ENCODE results near the gene EFHC1. TPM values are rescaled to one million over a fixed set of nuclear protein-coding genes. Genes with fewer than 3 reads are reported as not detected.
A peak's percentile ranks its signal among the peaks of the same experiment; 100 is the strongest.

The EFHC1 gene
- total and polyA plus RNA-seq, 2 of the 13 experiments (the other 11 are each of a cell fraction or from before 2014, with no cell fraction given), result 23.4 to 29.5 TPM

GRCh38 chr6:52566853-52567279 lies 146.7 kb downstream of the EFHC1 start (continued):
- TF ChIP-seq SOX6 (IDR thresholded peaks at IDR 0.05), result no peak
- TF ChIP-seq SOX6 (CRISPR knock-in tag; IDR thresholded peaks at IDR 0.05), result no peak
- no peak for TF ChIP-seq TRIM24 (CRISPR knock-in tag; IDR thresholded peaks at IDR 0.05)
- TF ChIP-seq NR2F1 (CRISPR knock-in tag; IDR thresholded peaks at IDR 0.05), result peak; percentile 40 to 50; a peak in 1 of 4 replicates
- TF ChIP-seq DMAP1 (CRISPR knock-in tag; IDR thresholded peaks at IDR 0.05), result no peak
- TF ChIP-seq ZNF746 (CRISPR knock-in tag; IDR thresholded peaks at IDR 0.05), result no peak
- no peak for TF ChIP-seq ASH2L (IDR thresholded peaks at IDR 0.05; ENCODE audit: insufficient read length, low read depth, low read length)
- TF ChIP-seq ZNF577 (CRISPR knock-in tag; IDR thresholded peaks at IDR 0.05; ENCODE audit: borderline replicate concordance, low read depth), result no peak
- TF ChIP-seq, protein P1, sequence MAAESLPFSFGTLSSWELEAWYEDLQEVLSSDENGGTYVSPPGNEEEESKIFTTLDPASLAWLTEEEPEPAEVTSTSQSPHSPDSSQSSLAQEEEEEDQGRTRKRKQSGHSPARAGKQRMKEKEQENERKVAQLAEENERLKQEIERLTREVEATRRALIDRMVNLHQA (CRISPR knock-in tag; IDR thresholded peaks at IDR 0.05), result no peak
- TF ChIP-seq JUND (CRISPR knock-in tag; IDR thresholded peaks at IDR 0.05), result no peak
- TF ChIP-seq ZNF777 (CRISPR knock-in tag; IDR thresholded peaks at IDR 0.05), result no peak
- no peak for TF ChIP-seq DBP (CRISPR knock-in tag; IDR thresholded peaks at IDR 0.05; ENCODE audit: not compliant biosample characterization)
- TF ChIP-seq NCOA1 (CRISPR knock-in tag; IDR thresholded peaks at IDR 0.05), result no peak
- no peak for TF ChIP-seq ZIK1 (CRISPR knock-in tag; IDR thresholded peaks at IDR 0.05; ENCODE audit: borderline replicate concordance, low read depth)
- TF ChIP-seq RELA (CRISPR knock-in tag; IDR thresholded peaks at IDR 0.05), result no peak
- no peak for TF ChIP-seq ZNF850 (CRISPR knock-in tag; conservative IDR thresholded peaks at IDR 0.05)
- TF ChIP-seq FOXO4 (CRISPR knock-in tag; conservative IDR thresholded peaks at IDR 0.05), result no peak
- no peak for TF ChIP-seq PITX1 (CRISPR knock-in tag; IDR thresholded peaks at IDR 0.05)
- no peak for TF ChIP-seq EED (CRISPR knock-in tag; IDR thresholded peaks at IDR 0.05)
- peak; percentile 48; the same call in 1 of the 2 replicates for TF ChIP-seq SAP130 (CRISPR knock-in tag; IDR thresholded peaks at IDR 0.05; ENCODE audit: low read depth)
- TF ChIP-seq, protein P2, sequence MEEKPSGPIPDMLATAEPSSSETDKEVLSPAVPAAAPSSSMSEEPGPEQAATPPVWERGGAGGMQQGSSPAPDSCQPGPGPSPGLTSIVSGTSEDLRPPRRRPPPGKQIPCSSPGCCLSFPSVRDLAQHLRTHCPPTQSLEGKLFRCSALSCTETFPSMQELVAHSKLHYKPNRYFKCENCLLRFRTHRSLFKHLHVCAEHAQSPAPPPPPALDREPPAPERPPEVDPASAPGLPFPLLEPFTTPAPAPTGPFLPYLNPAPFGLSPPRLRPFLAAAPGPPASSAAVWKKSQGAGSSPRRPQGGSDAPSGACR (CRISPR knock-in tag; IDR thresholded peaks at IDR 0.05), result no peak
